Measurements from ENCODE around the gene SVBP. TPM values are rescaled to one million over a fixed set of nuclear protein-coding genes. Genes with fewer than 3 reads are reported as not detected.
A peak's percentile ranks its signal among the peaks of the same experiment; 100 is the strongest.
"Not testable (repeated sequence)": the region's sequence is repeated elsewhere in the genome, so short reads cannot be mapped to it uniquely, and the experiment has no call there.

The SVBP gene, protein sequence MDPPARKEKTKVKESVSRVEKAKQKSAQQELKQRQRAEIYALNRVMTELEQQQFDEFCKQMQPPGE
- total RNA-seq, result 10 to 100 TPM; 14.0 to 22.9 TPM

DNA sequence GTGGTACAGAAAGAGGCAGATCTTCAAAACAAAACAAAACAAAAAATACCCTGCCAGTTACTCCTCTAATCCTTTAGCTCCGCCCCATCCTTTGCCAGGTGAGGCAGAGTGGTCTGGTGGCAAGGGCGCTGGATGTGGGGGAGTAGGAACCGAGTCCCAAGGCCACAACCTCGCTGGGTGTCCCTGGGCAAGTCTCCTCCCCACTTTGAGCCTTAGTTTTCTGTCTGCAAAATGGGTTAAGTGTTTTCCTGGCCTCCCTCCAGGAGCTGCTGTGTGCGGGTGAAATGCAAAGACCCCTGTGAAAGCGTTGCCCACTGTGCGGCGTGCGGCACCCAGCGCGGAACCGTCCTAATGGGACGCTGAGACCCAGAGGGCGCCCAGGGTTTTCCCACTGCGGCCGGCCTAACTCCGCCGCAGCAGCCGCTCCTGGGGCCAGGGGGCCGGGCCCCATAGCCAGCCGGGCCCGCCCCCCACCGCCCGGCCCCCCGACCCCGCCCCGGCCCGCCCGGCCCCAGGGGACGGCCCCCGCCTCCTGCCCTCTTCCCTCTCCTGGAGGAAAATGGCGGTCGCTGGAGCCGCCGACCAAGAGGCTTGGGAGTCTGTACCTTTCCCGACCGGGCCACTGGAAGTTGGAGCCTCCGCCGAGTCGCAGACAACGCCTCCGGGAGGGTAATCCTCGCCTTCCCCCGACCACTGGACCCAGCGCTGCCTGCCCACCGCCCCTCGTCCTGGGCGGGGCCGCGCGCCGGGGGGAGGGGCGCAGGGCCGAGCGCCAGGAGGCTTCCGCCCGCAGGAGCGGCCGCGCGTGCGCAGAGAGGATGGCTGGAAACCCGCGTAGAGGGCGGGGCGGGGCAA is at the start of gene SVBP, which contains the start of gene ERMAP:
TSS of gene SVBP (minus strand) at position 813 of the 855 bp plus-strand sequence. CDS start 853 bp downstream, outside the sequence.
TSS of gene ERMAP (plus strand) at position 538 of the 855 bp plus-strand sequence. CDS start 13,327 bp downstream, outside the sequence.
- Histone ChIP-seq H3K4me1 (peaks cover 4% of the 10 kb centered on the region), H3K9ac (ENCODE audit: low read depth in 2 of 2, low read length in 2 of 2) (peak within 1 kb of the TSS; percentile 88 to 92), H3K4me3 (peak within 1 kb of the TSS; percentile 54), H3K27me3 (no peaks in the 10 kb centered on the region), H3K27ac (peak within 1 kb of the TSS; percentile 96), H3K36me3 (no peaks in the 10 kb centered on the region), H3K9me3 (no peaks in the 10 kb centered on the region)
- TF ChIP-seq, protein P1, sequence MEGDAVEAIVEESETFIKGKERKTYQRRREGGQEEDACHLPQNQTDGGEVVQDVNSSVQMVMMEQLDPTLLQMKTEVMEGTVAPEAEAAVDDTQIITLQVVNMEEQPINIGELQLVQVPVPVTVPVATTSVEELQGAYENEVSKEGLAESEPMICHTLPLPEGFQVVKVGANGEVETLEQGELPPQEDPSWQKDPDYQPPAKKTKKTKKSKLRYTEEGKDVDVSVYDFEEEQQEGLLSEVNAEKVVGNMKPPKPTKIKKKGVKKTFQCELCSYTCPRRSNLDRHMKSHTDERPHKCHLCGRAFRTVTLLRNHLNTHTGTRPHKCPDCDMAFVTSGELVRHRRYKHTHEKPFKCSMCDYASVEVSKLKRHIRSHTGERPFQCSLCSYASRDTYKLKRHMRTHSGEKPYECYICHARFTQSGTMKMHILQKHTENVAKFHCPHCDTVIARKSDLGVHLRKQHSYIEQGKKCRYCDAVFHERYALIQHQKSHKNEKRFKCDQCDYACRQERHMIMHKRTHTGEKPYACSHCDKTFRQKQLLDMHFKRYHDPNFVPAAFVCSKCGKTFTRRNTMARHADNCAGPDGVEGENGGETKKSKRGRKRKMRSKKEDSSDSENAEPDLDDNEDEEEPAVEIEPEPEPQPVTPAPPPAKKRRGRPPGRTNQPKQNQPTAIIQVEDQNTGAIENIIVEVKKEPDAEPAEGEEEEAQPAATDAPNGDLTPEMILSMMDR (IDR thresholded peaks at IDR 0.05), result no peak
- intact Hi-C loops (cut with DNase I), result loop anchor here (5.0 kb wide), 1 partner anchor 50 kb away; the partner anchor contains the start of genes C1orf50 and P3H1
- peak; percentile 95 for DNase-seq

DNA sequence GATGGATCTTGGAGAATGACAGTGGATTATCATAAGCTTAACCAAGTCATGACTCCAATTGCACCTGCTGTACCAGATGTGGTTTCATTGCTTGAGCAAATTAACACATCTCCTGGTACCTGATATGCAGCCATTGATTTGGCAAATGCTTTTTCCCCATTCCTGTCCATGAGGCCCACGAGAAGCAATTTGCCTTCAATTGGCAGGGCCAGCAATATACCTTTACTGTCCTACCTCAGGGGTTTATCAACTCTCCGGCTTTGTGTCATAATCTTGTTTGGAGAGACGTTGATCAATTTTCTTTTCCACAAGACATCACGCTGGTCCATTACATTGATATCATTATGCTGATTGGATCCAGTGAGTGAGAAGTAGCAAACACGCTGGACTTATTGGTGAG is 49.4 kb upstream of the SVBP start:
- H3K27ac ChIP-seq, result no peak overlapping the region
- no peak for DNase-seq
- no peaks in the 10 kb centered on the region for H3K4me1 ChIP-seq
- H3K36me3 ChIP-seq, result no peaks in the 10 kb centered on the region
- intact Hi-C loops (cut with DNase I), result no loop called here
- H3K9ac ChIP-seq (ENCODE audit: low read depth in 2 of 2, low read length in 2 of 2), result no peak overlapping the region
- no peaks in the 10 kb centered on the region for H3K9me3 ChIP-seq
- TF ChIP-seq, protein P1 (IDR thresholded peaks at IDR 0.05), result no peak
- no peaks in the 10 kb centered on the region for H3K27me3 ChIP-seq
- no peak overlapping the region for H3K4me3 ChIP-seq

DNA sequence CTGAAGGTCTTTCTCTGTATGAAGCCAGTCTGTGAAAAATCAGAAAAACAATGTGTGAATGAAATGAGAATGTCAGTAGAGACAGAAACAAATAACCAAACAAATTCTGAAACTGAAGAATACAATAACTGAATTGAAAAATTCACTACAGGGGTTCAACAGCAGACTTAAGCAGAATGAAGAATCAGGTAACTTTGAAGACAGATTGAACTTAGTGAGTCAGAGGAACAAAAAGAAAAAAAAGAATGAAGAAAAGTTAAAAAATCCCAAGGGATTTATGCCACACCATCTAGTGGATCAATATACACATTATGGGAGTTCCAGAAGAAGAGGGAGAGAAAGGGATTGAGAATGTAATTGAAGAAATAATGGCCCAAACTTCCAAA is 43.8 kb upstream of the SVBP start:
- TF ChIP-seq, protein P1 (IDR thresholded peaks at IDR 0.05), result no peak
- H3K27me3 ChIP-seq, result no peaks in the 10 kb centered on the region
- intact Hi-C loops (cut with DNase I), result no loop called here
- DNase-seq, result no peak
- no peaks in the 10 kb centered on the region for H3K36me3 ChIP-seq
- H3K27ac ChIP-seq, result no peak overlapping the region
- no peak overlapping the region for H3K4me3 ChIP-seq
- H3K4me1 ChIP-seq, result no peaks in the 10 kb centered on the region
- no peak overlapping the region for H3K9ac ChIP-seq (ENCODE audit: low read depth in 2 of 2, low read length in 2 of 2)
- no peaks in the 10 kb centered on the region for H3K9me3 ChIP-seq

DNA sequence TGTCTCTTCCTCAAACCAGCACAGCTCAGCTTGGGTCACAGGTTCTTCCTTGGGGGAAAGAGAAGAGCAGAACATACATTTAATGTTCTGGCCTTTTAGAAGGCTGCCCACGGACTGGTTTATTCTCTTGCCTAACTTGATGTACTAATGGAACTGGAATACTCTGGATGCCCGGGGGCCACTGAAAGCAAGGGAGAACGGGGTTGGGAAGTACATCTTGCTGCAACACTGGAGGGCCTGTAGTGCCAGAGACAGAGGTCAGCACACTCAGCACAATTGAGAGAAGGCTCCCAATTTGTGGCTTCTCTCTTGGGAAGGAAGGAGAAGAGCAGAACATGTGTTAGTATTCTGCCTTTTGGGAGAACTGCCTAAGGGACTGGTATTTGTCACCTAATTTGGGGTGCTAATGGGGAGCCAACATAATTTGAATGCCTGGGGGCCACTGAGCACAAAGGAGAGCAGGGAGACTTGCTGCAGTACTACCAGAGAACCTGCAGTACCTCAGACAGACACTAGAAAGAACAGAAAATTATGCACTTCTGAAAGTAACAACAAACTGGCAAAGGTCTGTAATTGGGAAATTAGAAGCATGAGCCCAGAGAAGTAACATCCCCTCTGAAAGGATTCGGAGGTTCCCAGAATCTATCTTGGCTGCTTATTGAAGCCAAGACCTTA is 43.3 kb upstream of the SVBP start:
- H3K27ac ChIP-seq, result no peak overlapping the region
- H3K36me3 ChIP-seq, result no peaks in the 10 kb centered on the region
- no peak overlapping the region for H3K9ac ChIP-seq (ENCODE audit: low read depth in 2 of 2, low read length in 2 of 2)
- H3K4me1 ChIP-seq, result no peaks in the 10 kb centered on the region
- no peaks in the 10 kb centered on the region for H3K27me3 ChIP-seq
- no peak for DNase-seq
- no peaks in the 10 kb centered on the region for H3K9me3 ChIP-seq
- no peak overlapping the region for H3K4me3 ChIP-seq
- intact Hi-C loops (cut with DNase I), result no loop called here
- TF ChIP-seq, protein P1 (IDR thresholded peaks at IDR 0.05), result no peak

DNA sequence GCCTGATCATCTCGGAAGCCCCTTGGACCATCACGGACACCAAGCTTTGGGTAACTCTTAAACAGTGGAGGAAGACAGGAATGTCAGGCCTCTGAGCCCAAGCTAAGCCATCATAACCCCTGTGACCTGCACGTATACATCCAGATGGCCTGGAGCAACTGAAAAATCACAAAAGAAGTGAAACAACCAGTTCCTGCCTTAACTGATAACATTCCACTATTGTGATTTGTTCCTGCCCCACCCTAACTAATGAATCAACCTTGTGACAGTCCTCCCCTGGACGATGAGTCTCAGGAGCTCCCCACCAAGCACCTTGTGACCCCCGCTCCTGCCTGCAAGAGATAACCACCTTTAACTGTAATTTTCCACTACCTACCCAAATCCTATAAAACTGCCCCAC is 42.2 kb upstream of the SVBP start:
- H3K27ac ChIP-seq; H3K9me3 ChIP-seq; H3K4me3 ChIP-seq; H3K27me3 ChIP-seq; H3K9ac ChIP-seq (ENCODE audit: low read depth in 2 of 2, low read length in 2 of 2); intact Hi-C loops (cut with DNase I); DNase-seq; H3K36me3 ChIP-seq; H3K4me1 ChIP-seq: not testable (repeated sequence)

DNA sequence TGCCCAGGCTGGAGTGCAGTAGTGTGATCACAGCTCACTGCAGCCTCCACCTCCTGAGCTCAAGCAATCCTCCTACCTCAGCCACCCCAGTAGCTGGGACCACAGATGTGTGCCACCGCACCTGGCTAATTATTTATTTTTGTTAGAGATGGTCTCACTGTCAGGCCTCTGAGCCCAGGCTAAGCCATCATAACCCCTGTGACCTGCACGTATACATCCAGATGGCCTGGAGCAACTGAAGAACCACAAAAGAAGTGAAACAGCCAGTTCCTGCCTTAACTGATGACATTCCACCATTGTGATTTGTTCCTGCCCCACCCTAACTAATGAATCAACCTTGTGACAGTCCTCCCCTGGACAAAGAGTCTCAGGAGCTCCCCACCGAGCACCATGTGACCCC is 39.4 kb upstream of the SVBP start:
- DNase-seq; H3K27ac ChIP-seq; H3K4me3 ChIP-seq; intact Hi-C loops (cut with DNase I); H3K9ac ChIP-seq (ENCODE audit: low read depth in 2 of 2, low read length in 2 of 2); H3K9me3 ChIP-seq; H3K4me1 ChIP-seq; H3K36me3 ChIP-seq; H3K27me3 ChIP-seq: not testable (repeated sequence)

Data from colonic mucosa (tissue), 4 donors.